Stimulated activated CD4-positive, alpha-beta T cell treated with anti-CD3 and anti-CD28 coated beads, Interleukin-15, amount 100 ng/mL, for 1 hour (primary cell): ENCODE data around the gene PTPN13.

Experiments used
- DNase-seq, 2 donors: peaks; one replicate each; pipeline ENCODE4 v3.0.0-alpha.2; 2020; ENCODE audit warnings: low read depth in 1 of 2, low spot score in 1 of 2

Gene PTPN13, protein sequence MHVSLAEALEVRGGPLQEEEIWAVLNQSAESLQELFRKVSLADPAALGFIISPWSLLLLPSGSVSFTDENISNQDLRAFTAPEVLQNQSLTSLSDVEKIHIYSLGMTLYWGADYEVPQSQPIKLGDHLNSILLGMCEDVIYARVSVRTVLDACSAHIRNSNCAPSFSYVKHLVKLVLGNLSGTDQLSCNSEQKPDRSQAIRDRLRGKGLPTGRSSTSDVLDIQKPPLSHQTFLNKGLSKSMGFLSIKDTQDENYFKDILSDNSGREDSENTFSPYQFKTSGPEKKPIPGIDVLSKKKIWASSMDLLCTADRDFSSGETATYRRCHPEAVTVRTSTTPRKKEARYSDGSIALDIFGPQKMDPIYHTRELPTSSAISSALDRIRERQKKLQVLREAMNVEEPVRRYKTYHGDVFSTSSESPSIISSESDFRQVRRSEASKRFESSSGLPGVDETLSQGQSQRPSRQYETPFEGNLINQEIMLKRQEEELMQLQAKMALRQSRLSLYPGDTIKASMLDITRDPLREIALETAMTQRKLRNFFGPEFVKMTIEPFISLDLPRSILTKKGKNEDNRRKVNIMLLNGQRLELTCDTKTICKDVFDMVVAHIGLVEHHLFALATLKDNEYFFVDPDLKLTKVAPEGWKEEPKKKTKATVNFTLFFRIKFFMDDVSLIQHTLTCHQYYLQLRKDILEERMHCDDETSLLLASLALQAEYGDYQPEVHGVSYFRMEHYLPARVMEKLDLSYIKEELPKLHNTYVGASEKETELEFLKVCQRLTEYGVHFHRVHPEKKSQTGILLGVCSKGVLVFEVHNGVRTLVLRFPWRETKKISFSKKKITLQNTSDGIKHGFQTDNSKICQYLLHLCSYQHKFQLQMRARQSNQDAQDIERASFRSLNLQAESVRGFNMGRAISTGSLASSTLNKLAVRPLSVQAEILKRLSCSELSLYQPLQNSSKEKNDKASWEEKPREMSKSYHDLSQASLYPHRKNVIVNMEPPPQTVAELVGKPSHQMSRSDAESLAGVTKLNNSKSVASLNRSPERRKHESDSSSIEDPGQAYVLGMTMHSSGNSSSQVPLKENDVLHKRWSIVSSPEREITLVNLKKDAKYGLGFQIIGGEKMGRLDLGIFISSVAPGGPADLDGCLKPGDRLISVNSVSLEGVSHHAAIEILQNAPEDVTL (N-terminal part only)

DNA sequence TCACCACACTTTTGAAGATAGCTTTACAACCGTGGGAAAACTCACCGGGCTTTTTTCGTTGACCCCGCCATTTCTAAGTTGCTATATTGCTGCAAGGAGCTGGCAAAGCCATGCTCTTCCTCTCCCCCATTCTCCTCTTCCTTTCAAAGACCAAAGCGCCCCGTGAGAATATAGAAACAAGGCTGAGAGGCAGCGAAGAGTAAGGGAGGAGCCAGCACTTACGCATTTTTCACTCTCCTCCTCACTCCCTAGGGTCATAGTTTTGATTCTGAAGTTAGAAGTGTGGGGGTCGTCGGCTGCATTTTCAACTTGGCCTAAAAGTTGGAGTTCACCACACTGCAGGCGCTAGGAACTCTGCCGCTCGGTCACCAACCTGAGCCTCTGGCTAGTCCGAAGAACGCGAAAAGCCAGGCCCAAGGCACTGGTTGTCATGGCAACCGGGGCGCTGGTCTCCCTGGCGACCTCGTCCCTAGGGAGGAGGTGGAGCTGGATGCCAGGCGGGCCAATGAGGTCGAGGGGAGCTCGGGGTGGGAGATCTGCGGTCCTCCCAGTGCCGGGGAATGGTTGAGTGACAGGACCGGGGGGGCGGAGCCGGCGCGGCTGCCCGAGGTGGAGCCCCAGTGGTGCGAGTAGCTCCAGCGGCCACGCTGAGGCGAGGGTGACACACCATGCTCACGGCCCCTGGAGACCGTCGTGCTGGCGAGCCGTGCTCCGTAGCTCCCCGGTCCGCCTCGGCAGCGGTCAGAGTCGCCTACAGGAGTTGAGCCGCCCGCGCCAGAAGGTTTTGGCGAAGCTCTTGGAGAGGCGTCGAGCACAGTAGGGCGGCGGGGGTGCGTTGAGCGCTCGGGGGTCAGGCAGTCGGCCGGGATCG lies at the start of gene PTPN13:
Gene PTPN13, plus strand, starts transcription at position 628 of the 871 bp plus-strand sequence. CDS start 40,942 bp downstream, outside the sequence.
- peak; percentile 36 for DNase-seq

DNA sequence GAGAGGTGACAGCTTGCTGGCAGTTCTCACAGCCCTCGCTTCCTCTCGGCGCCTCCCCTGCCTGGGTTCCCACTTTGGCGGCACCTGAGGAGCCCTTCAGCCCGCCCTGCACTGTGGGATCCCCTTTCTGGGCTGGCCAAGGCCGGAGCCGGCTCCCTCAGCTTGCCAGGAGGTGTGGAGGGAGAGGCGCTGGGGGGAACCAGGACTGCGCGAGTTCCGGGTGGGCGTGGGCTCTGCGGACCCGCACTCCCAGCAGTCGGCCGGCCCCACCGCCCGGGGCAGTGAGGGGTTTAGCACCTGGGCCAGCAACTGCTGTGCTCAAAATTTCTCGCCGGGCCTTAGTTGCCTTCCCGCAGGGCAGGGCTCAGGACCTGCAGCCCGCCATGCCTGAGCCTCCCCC lies 47.0 kb upstream of the PTPN13 start:
- DNase-seq: no peak

DNA sequence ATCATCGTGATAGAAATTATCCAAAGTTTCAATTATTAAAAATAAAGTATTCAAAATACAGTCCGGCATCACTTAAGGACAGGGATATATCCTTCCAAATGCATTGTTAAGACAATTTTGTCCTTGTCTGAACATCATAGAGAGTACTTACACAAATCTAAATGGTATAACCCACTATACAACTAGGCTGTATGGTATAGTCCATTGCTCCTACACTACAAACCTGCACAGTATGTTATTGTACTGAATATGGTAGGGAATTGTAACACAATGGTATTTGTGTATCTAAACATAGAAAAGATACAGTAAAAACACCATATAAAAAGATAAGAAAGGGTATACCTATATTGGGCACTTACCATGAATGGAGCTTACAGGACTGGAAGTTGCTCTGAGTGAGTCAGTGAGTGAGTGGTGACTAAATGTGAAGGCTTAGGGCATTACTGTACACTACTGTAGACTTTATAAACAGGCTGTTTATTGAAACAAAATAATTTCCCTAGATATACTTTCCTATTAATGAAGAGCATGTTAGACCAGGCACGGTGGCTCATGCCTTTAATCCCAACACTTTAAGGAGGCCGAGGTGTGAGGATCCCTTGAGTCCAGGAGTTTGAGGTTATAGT lies 44.8 kb upstream of the PTPN13 start:
- no peak for DNase-seq

DNA sequence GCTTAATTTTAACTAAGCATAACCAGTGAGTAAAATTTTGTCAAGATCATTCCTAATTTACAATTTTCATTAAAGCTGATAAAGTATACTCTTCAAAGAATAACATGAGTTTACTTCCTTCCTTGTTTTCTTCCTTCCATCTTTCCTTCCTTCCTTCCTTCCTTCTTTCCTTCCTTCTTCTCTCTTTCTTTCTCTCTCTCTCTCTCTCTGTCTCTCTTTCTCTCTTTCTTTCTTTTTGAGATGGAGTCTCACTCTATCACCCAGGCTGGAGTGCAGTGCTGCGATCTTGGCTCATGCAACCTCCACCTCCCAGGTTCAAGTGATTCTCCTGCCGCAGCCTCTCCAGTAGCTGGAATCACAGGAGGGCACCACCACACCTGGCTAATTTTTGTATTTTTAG lies 42.7 kb upstream of the PTPN13 start:
- DNase-seq: no peak

DNA sequence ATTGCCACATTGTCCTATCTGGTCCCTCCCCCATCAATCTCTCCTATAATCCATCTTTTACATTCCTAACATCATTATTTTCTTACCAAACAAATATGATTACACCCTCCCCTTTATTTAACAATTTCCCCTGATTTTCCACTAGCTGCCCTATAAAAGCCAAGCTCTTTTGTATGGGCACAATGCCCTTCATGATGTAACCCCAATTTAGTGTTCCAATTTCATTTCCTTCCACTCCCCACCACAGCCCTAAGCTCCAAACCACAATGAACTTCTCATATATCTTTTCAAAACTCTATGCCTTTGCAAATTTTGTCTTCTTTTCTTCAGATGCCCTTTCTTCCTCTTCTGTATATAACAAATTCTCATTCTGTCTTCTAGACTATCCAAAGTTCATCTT lies 39.5 kb upstream of the PTPN13 start:
- DNase-seq: no peak

DNA sequence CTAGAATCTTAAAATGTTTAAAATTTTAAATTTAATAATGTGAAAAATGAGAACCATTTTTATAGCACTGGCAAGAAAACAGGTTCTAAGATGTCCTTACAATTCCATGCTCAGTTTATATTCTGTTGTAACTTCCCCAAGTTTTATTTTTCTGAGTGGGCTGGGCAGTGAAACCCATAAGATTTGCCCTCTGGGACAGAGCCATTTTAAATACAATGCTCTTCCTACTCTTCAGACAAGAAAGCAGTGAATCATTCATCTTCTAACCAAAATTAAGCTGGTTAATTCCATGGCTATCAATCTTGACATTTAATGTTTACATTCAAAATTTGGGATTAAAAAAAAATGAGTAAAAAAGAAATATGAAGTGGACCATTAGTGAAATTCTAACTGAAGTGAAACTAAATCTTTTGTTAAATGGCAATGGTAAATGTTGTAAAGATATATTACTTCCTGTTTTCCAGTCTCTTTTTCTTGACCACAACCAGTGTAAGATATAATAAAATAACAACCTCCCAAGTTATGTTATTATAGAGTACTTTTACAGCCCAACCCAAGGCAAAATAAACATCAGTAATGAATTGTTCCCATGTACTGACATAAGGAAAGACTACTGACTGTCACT lies 37.2 kb upstream of the PTPN13 start:
- DNase-seq: no peak

DNA sequence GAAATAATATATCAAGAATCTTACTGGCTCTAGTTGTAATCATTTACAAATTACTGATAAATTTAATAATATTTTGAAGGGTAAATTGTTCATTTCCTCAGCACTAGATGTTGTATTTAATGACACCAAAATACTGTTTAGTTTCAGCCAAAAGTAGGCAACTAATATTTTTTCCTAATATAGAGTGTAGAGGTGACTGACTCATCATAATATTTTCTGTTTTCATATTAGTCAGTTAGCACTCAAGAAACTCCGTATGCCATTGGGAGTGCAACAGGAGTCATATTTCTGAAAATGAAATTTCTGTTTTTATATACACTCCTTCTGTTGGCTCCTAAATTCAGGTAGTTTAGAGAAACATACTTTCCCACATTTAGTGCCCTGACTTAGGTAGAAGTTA lies 36.6 kb upstream of the PTPN13 start:
- no peak for DNase-seq

DNA sequence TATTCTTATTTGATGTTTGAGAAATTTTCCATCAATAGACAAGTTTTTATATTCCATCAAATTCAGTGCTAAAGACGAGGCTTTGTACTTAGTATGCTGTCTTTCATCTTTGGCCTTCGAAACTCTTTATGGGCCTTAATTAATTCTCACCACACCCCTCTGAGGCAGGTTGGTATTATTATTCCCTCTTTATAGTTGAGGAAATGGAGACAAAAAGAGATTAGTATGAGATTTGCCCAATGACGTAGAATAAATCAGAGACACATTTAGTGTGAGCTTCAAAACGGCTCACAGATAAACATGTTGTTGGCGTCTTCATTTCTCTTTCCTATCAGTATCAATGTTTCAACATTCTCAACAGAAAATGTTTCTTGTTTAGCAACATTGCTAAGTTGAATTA lies 35.9 kb upstream of the PTPN13 start:
- no peak for DNase-seq

DNA sequence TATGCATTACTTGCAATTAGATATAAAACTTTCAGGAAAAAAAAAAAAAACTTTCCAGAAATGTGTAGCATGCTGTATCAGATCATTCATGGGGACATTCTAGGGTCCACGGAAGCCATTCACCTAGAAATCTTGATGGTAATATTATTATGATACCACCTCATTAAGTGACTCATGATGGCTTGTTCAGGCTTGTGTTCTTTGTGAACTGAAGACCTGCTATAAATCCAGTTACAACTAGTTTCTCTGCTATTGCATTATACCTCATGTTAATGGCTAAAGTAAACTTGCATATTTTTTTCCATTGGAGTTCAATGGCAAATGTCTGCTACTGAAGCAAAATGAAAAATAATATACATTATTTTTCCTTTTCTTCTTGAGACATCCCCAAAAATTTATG lies 35.3 kb upstream of the PTPN13 start:
- DNase-seq: no peak

DNA sequence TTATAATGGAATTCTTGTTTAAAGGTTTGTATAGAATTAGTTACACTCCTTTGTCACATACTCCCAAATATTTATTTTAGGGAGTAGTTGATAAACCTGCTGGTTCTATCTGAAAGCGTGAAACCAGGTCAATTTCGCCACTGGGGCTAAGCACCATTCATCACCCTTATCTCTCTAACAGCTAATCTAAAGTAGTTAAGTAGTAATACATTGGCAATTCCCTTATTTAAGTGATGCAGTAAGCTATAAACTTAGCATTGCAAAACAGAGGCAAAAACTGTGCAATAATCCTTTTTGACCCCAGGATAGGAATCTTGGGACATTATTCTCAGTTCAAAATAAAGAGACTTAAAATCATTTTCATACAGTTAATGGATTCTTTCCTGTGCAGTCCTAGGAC lies 33.7 kb upstream of the PTPN13 start:
- DNase-seq: no peak

DNA sequence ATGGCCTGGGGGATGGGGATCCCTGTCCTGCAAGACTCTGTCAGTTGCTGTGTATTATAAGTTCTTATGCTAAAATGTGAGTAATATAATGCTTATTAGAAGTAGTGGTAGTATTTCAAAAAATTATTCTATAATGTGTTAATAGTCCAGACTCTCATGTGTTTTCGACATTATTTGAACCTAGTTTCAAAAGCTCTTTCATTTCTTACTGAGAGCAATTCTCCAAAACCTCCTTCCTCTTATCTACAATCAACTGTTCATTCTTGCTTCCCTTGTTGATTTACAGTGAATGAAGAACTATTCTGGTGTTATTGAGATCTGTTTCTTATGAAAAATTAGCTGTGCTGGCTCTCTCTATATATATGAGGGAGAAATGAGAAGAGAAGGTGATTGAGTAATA lies 32.9 kb upstream of the PTPN13 start:
- DNase-seq: no peak

DNA sequence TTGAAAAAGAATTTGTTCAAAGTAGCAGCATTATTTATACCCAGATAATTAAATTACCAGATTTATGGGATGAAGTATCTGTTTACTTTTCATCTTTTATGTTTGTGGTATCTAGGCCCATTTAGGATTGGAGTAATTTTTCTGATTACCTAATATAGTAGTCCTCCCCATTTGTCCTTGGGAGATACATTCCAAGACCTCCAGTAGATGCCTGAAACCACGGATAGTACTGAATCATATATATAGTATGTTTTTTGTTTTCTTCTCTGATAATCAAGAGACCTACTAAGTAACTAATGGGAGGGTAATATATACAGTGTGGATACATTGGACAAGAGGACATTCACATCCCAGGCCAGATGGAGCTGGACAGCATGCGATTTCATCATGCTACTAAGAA lies 30.7 kb upstream of the PTPN13 start:
- DNase-seq: no peak

DNA sequence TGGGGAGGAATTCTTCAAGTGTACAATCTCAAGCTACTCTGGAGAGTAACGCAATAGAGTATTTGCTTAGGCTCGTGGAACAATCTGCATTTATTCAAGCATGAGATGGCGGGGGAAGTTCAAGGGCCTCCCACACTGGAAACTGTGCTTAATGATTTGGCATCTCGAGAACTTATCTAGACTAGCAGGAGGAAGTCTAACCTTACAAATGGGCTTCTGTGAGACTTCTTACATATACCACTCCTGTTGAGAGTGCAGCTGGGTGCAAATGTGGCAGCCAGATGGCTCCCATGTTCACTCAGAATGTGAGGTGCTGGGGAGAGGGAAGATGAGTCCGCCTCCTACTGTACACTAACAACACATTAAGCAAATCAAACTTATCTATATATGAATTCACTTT lies 29.3 kb upstream of the PTPN13 start:
- no peak for DNase-seq

DNA sequence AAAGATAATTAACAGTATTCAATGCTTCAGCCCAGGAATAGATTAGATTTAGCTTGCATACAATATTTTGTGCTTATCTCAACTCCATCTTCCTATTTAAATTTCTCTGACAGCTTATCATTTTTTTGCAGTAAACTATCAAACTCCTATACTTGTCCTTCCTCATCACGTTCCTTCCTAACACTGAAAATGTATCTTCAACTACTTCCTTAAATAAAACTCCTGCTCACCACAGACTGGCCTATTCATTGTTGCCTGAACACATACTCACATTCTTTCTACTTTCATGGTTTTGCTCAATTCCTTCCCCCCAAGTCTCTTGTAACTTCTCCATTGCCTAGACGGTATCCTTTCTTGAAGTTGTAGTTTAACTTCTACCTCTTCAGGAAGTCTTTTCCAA lies 28.5 kb upstream of the PTPN13 start:
- no peak for DNase-seq

DNA sequence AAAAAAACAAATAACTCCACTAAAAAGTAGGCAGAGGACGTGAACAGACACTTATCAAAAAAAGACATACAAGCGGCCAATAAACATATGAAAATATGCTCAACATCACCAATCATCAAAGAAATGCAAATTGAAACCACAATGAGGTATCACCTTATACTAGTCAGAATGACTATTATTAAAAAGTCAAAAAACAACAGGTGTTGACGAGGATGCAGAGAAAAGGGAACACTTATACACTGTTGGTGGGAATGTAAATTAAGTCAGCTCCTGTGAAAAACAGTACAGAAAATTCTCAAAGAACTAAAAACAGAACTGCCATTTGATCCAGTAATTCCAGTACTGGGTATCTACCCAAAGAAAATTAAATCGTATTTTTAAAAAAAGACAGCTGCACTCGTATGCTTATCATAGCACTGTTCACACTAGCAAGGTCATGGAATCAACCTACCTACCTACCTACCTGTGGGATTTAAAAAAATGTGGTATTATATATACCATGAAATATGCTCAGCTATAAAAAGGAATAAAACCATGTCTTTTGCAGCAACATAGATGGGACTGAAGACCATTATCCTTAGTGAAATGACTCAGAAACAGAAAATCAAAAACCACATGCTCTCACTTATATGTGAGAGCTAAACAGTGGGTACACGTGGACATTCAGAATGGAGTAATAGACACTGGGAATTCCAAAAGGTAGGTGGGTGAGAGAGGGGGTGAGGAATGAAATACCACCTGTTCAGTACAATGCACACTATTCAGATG lies 24.8 kb upstream of the PTPN13 start:
- no peak for DNase-seq

DNA sequence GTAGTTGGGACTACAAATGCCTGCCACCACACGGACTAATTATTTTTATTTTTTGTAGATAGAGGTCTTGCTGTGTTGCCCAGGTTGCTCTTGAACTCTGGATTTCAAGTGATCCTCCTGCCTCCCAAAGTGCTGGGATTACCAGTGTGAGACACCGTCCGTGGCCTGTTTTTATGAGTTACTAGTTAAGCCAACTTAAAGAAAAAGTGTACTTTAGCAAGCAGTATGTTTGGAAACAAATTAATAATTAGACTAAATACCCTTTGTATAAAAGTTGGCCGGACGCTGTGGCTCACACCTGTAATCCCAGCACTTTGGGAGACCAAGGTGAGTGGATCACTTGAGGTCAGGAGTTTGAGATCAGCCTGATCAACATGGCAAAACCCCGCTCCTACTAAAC lies 14.2 kb upstream of the PTPN13 start:
- no peak for DNase-seq

DNA sequence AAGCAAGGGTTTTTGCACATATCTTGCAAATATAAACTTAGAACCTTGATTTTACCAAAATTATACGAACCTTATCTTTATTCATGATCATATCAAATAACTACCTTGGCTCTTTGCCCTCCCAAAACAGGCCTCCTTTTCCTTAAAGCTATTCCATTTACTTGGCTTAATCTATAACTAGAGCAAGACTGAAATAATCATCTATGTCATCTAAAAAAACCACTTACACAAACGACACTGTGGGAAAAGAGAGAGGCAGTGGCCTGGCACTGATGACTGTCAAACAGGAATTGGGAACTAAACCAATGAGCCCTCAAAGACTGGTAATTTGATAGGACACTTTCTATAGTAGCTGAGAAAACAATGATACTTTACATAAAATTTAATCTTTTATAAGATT lies 11.7 kb upstream of the PTPN13 start:
- no peak for DNase-seq

DNA sequence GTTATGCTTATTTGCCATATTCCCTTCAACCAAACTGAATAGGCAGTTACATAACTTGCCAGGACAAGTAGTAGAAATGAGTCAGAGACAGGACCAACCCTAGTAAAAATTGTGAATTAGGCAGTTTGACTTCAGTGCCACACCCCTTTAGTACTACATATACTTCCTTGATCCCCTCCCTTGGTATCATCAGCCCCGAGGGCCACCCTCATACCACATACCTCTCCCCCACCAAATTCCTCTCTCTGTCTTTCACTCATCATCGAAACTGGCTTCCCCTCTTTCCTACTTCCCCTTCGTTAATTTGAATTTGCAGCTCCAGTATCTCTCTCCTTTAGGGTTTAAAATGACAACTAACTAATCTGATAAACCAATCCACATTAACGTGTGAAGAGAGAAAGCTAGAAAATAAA lies 7.9 kb upstream of the PTPN13 start:
- no peak for DNase-seq
